Measurements from ENCODE around the gene FSTL3. TPM values are rescaled to one million over a fixed set of nuclear protein-coding genes. Genes with fewer than 3 reads are reported as not detected.
"Not testable (repeated sequence)": the region's sequence is repeated elsewhere in the genome, so short reads cannot be mapped to it uniquely, and the experiment has no call there.

The FSTL3 gene
- total RNA-seq, 2 experiments from 2014 or later = 3.4 to 7.3 TPM

DNA sequence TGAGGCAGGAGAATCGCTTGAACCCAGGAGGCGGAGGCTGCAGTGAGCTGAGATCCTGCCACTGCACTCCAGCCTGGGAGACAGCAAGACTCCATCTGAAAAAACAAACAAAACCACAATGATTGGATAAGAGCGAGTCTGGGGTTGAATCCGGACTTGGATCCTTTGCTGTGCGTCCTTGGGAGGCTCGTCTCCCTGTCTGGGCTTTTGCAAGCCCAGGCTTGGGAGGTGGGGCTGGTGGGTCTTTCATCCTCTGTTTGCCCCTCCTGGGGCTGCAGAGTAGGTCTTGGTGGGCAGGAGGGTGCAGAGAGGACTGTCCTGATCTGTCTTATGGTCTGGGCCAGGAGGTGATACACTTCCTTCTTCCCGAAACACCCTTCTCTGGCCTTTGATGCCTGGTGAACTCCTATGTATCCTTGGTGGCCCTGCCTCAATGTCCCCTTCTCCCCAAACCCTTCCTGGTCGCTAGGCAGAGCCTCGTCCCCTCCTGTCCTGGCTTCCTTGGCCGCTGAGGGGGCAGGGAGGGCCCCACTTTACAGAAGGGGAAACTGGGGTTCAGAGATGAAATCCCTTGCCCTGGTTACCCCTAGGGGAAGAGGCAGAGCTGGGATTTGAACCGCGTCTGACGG, 49.4 kb downstream of the FSTL3 start:
- H2AFZ ChIP-seq (ENCODE audit: low read length) = no peak overlapping the region
- peaks cover 40% of the 10 kb centered on the region for H3K4me1 ChIP-seq (ENCODE audit: insufficient read depth, low read length, poor library complexity, severe bottlenecking)
- H4K20me1 ChIP-seq (ENCODE audit: insufficient read depth, low read length) = no peaks in the 10 kb centered on the region
- no peak overlapping the region for H3K4me3 ChIP-seq (ENCODE audit: low read depth, low read length, poor library complexity, severe bottlenecking)
- H3K9me3 ChIP-seq (ENCODE audit: low read length) = no peaks in the 10 kb centered on the region
- no peaks in the 10 kb centered on the region for H3K79me2 ChIP-seq (ENCODE audit: insufficient read depth, low read depth, low read length)
- BruUV-seq (replicated peaks) = no TSS peak
- no peaks in the 10 kb centered on the region for H3K36me3 ChIP-seq (ENCODE audit: insufficient read depth, low read length)
- ChIA-PET CTCF (ENCODE audit: unreplicated experiment) (no interaction called here), POLR2A (no interaction called here)
- DNase-seq (ENCODE audit: low spot score) = no peak
- no peak overlapping the region for H3K4me2 ChIP-seq (ENCODE audit: low read length)
- H3K27ac ChIP-seq (ENCODE audit: low read depth, low read length, poor library complexity, severe bottlenecking) = no peak overlapping the region
- TF ChIP-seq, protein P1, sequence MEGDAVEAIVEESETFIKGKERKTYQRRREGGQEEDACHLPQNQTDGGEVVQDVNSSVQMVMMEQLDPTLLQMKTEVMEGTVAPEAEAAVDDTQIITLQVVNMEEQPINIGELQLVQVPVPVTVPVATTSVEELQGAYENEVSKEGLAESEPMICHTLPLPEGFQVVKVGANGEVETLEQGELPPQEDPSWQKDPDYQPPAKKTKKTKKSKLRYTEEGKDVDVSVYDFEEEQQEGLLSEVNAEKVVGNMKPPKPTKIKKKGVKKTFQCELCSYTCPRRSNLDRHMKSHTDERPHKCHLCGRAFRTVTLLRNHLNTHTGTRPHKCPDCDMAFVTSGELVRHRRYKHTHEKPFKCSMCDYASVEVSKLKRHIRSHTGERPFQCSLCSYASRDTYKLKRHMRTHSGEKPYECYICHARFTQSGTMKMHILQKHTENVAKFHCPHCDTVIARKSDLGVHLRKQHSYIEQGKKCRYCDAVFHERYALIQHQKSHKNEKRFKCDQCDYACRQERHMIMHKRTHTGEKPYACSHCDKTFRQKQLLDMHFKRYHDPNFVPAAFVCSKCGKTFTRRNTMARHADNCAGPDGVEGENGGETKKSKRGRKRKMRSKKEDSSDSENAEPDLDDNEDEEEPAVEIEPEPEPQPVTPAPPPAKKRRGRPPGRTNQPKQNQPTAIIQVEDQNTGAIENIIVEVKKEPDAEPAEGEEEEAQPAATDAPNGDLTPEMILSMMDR (conservative IDR thresholded peaks at IDR 0.05; ENCODE audit: low read length) = no peak
- no peak for TF ChIP-seq EZH2phosphoT487 (IDR thresholded peaks at IDR 0.05; ENCODE audit: borderline replicate concordance, low read depth, low read length)
- H3K9me2 ChIP-seq (ENCODE audit: insufficient read depth, low read length) = no peaks in the 10 kb centered on the region
- intact Hi-C loops (cut with micrococcal nuclease; ENCODE audit: unreplicated experiment) = no loop called here

DNA sequence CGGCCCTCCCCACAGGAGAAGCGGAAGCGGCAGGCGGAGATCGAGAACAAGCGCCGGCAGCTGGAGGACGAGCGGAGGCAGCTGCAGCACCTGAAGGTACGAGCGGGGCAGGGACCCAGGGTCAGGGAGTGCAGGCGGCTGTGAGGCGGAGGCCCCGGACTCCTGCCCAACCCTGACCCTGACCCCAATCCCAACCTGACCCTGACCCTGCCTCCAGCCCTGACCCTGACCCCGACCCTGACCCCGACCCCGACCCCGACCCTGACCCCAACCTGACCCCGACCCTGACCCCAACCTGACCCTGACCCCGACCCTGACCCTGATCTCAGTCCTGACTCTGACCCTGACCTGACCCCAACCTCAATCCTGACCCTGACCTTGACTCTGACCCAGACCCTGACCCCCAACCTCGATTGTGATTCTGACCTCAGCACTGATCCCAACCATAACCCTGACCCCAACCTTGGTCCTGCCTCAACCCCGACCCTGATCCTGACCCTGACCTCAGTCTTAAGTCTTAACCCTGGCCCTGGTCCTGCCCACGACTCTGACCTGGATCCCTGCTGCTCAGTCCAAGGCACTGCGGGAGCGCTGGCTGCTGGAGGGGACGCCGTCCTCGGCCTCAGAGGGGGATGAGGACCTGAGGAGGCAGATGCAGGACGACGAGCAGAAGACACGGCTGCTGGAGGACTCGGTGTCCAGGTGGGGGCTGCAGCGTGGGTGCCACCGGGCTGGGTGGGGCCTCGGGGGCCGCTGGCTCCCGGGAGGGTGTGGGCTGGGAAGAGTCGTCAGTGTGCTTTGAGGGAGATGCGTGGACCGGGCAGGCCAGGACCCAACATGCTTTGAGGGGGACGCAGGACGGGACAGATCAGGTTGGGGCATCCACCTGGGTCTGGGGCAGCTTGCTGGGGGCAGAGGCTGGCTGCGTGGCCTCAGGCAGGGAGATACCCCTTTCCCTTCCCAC, 51.1 kb downstream of the FSTL3 start:
- no TSS peak for BruUV-seq (replicated peaks)
- Histone ChIP-seq H3K4me3 (ENCODE audit: low read depth, low read length, poor library complexity, severe bottlenecking) (no peak overlapping the region), H3K4me2 (ENCODE audit: low read length) (no peak overlapping the region), H3K4me1 (ENCODE audit: insufficient read depth, low read length, poor library complexity, severe bottlenecking) (peaks cover 38% of the 10 kb centered on the region), H3K27ac (ENCODE audit: low read depth, low read length, poor library complexity, severe bottlenecking) (no peak overlapping the region), H4K20me1 (ENCODE audit: insufficient read depth, low read length) (no peaks in the 10 kb centered on the region), H3K36me3 (ENCODE audit: insufficient read depth, low read length) (no peaks in the 10 kb centered on the region), H3K79me2 (ENCODE audit: insufficient read depth, low read depth, low read length) (no peaks in the 10 kb centered on the region), H3K9me3 (ENCODE audit: low read length) (no peaks in the 10 kb centered on the region), H3K9me2 (ENCODE audit: insufficient read depth, low read length) (no peaks in the 10 kb centered on the region), H2AFZ (ENCODE audit: low read length) (no peak overlapping the region)
- intact Hi-C loops (cut with micrococcal nuclease; ENCODE audit: unreplicated experiment) = no loop called here
- ChIA-PET POLR2A (no interaction called here), CTCF (ENCODE audit: unreplicated experiment) (no interaction called here)
- DNase-seq (ENCODE audit: low spot score) = no peak
- TF ChIP-seq, protein P1 (conservative IDR thresholded peaks at IDR 0.05; ENCODE audit: low read length) = no peak
- TF ChIP-seq EZH2phosphoT487 (IDR thresholded peaks at IDR 0.05; ENCODE audit: borderline replicate concordance, low read depth, low read length) = no peak

DNA sequence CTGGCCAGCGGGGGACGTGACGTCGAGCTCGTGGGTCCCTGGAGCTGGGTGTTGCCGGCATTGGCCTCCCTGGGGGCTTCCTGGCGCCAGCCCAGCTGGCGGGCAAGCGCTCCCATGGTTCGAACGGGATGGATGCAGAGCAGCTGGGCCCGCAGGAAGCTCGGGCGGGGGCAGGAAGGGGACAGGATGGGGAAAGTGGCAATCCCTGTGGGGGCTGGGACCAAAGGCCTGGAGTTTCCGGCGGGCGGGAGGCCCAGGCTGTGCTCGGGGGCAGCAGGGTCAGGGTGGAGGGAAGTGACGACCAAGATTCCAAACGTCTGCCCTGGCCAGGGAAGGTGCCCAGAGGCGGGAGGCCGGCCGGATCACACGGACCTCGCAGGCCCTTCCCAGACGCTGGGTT, 51.8 kb downstream of the FSTL3 start:
- H3K4me1 ChIP-seq (ENCODE audit: insufficient read depth, low read length, poor library complexity, severe bottlenecking) = peaks cover 30% of the 10 kb centered on the region
- POLR2A ChIA-PET = no interaction called here
- no peak for DNase-seq (ENCODE audit: low spot score)
- H3K36me3 ChIP-seq (ENCODE audit: insufficient read depth, low read length) = no peaks in the 10 kb centered on the region
- H3K27ac ChIP-seq (ENCODE audit: low read depth, low read length, poor library complexity, severe bottlenecking) = no peak overlapping the region
- H3K79me2 ChIP-seq (ENCODE audit: insufficient read depth, low read depth, low read length) = no peaks in the 10 kb centered on the region
- CTCF ChIA-PET (ENCODE audit: unreplicated experiment) = no interaction called here
- no peak overlapping the region for H3K4me2 ChIP-seq (ENCODE audit: low read length)
- H3K9me2 ChIP-seq (ENCODE audit: insufficient read depth, low read length) = no peaks in the 10 kb centered on the region
- H3K9me3 ChIP-seq (ENCODE audit: low read length) = no peaks in the 10 kb centered on the region
- no peaks in the 10 kb centered on the region for H4K20me1 ChIP-seq (ENCODE audit: insufficient read depth, low read length)
- BruUV-seq (replicated peaks) = no TSS peak
- H3K4me3 ChIP-seq (ENCODE audit: low read depth, low read length, poor library complexity, severe bottlenecking) = no peak overlapping the region
- H2AFZ ChIP-seq (ENCODE audit: low read length) = no peak overlapping the region
- no peak for TF ChIP-seq EZH2phosphoT487 (IDR thresholded peaks at IDR 0.05; ENCODE audit: borderline replicate concordance, low read depth, low read length)
- TF ChIP-seq, protein P1 (conservative IDR thresholded peaks at IDR 0.05; ENCODE audit: low read length) = no peak
- intact Hi-C loops (cut with micrococcal nuclease; ENCODE audit: unreplicated experiment) = no loop called here

DNA sequence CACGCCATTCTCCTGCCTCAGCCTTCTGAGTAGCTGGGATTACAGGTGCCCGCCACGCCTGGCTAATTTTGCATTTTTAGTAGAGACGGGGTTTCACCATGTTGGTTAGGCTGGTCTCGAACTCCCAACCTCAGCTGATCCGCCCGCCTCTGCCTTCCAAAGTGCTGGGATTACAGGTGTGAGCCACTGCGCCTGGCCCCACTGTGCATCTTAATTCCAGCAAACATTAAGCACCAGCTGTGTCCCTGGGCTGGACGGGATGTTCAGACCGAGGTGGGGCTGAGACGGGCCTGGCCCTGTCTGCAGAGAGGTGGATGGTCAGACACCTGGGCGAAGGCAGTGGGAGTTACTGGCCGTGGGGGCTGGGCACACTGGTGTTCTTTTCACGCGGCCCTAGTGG, 53.4 kb downstream of the FSTL3 start:
- peak; percentile 28 for DNase-seq (ENCODE audit: low spot score)

More for the DNA sequence above, 53.4 kb downstream of the FSTL3 start:
- CTCF ChIA-PET (ENCODE audit: unreplicated experiment); H3K9me3 ChIP-seq (ENCODE audit: low read length); H3K4me3 ChIP-seq (ENCODE audit: low read depth, low read length, poor library complexity, severe bottlenecking); intact Hi-C loops (cut with micrococcal nuclease; ENCODE audit: unreplicated experiment); H3K79me2 ChIP-seq (ENCODE audit: insufficient read depth, low read depth, low read length); BruUV-seq (replicated peaks); H3K9me2 ChIP-seq (ENCODE audit: insufficient read depth, low read length); H4K20me1 ChIP-seq (ENCODE audit: insufficient read depth, low read length); H3K36me3 ChIP-seq (ENCODE audit: insufficient read depth, low read length): not testable (repeated sequence)
- Histone ChIP-seq H3K27ac (ENCODE audit: low read depth, low read length, poor library complexity, severe bottlenecking) (peak overlapping the region; percentile 12), H2AFZ (ENCODE audit: low read length) (peak overlapping the region; percentile 66; the same call in 1 of the 2 replicates), H3K4me1 (ENCODE audit: insufficient read depth, low read length, poor library complexity, severe bottlenecking) (peaks cover 19% of the 10 kb centered on the region), H3K4me2 (ENCODE audit: low read length) (peak overlapping the region; percentile 1; the same call in 1 of the 2 replicates)
- POLR2A ChIA-PET = interaction anchor here (0.6 to 0.7 kb wide), 3 partner anchors 51 to 347 kb away, joined by 3 to 6 read pairs (median 5); no protein-coding TSS in a partner anchor

Measured in OCI-LY7 (cell line).